Parathyroid adenoma (tissue), 2 donors: ENCODE results near the gene PLEKHM3.

Source experiments
- H2AFZ ChIP-seq: fragments of 300-600 bp; sonication (generic); one replicate; pipeline ENCODE4 v1.7.0; 2017; ENCODE audit warnings: antibody characterized with exemption, mild to moderate bottlenecking
- H3K27ac ChIP-seq: fragments of 300-600 bp; sonication (generic); one replicate; pipeline ENCODE4 v1.7.0; 2017
- H3K27me3 ChIP-seq: fragments of 300-600 bp; sonication (generic); one replicate; pipeline ENCODE4 v1.7.0; 2017; ENCODE audit warnings: low read length; ENCODE audit not compliant: control insufficient read depth, insufficient read depth
- H3K36me3 ChIP-seq: fragments of 300-600 bp; sonication (generic); one replicate; pipeline ENCODE4 v1.7.0; 2017; ENCODE audit warnings: low read length; ENCODE audit not compliant: control insufficient read depth, insufficient read depth
- H3K4me1 ChIP-seq: fragments of 300-600 bp; sonication (generic); one replicate; pipeline ENCODE4 v1.7.0; 2017; ENCODE audit warnings: control low read depth
- H3K4me2 ChIP-seq: fragments of 300-600 bp; sonication (generic); one replicate; pipeline ENCODE4 v1.7.0; 2017; ENCODE audit warnings: low read length
- H3K4me3 ChIP-seq: fragments of 300-600 bp; sonication (generic); one replicate; pipeline ENCODE4 v1.7.0; 2017; ENCODE audit warnings: low read depth, low read length
- H3K79me2 ChIP-seq: fragments of 300-600 bp; sonication (generic); one replicate; pipeline ENCODE4 v1.7.0; 2017; ENCODE audit warnings: control low read depth
- H3K9ac ChIP-seq: fragments of 300-600 bp; sonication (generic); one replicate; pipeline ENCODE4 v1.7.0; 2017; ENCODE audit warnings: mild to moderate bottlenecking
- H3K9me3 ChIP-seq: fragments of 300-600 bp; sonication (generic); one replicate; pipeline ENCODE4 v1.7.0; 2017; ENCODE audit warnings: low read length; ENCODE audit not compliant: control insufficient read depth
- TF ChIP-seq, protein P1 (sequence below): fragments of 300-600 bp; sonication (generic); IDR thresholded peaks from one replicate; pipeline ENCODE4 v1.7.0; 2017; ENCODE audit warnings: antibody characterized with exemption, mild to moderate bottlenecking
- donor health status: primary hyperparathyroidism.

The PLEKHM3 gene

DNA sequence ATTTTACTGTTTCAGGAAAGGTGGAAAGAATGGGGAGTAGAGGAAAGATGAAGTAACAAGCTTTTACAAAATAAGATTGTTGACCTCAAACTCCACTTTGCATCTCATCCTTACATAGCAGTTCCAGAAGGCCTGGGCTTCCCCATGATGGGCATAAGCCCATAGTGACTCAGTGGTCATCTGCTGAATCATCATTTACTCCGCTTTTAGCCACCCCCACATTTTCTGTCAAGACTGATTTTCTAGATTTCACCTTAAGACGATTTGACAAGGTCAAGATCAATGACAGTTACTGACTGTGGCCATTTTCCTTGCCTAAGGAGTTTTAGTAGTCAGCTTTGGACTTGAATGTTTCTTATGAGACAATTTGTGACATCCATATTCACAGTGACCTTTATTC lies 49.4 kb downstream of the PLEKHM3 start:
- TF ChIP-seq, protein P1, sequence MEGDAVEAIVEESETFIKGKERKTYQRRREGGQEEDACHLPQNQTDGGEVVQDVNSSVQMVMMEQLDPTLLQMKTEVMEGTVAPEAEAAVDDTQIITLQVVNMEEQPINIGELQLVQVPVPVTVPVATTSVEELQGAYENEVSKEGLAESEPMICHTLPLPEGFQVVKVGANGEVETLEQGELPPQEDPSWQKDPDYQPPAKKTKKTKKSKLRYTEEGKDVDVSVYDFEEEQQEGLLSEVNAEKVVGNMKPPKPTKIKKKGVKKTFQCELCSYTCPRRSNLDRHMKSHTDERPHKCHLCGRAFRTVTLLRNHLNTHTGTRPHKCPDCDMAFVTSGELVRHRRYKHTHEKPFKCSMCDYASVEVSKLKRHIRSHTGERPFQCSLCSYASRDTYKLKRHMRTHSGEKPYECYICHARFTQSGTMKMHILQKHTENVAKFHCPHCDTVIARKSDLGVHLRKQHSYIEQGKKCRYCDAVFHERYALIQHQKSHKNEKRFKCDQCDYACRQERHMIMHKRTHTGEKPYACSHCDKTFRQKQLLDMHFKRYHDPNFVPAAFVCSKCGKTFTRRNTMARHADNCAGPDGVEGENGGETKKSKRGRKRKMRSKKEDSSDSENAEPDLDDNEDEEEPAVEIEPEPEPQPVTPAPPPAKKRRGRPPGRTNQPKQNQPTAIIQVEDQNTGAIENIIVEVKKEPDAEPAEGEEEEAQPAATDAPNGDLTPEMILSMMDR: no peak
- Histone ChIP-seq H3K36me3 (no peaks in the 10 kb centered on the region), H3K27ac (no peak overlapping the region), H3K4me1 (no peaks in the 10 kb centered on the region), H3K4me2 (no peak overlapping the region), H3K79me2 (peaks cover 8% of the 10 kb centered on the region), H3K9ac (no peak overlapping the region), H3K27me3 (no peaks in the 10 kb centered on the region), H3K4me3 (no peak overlapping the region), H3K9me3 (no peaks in the 10 kb centered on the region), H2AFZ (no peak overlapping the region)

DNA sequence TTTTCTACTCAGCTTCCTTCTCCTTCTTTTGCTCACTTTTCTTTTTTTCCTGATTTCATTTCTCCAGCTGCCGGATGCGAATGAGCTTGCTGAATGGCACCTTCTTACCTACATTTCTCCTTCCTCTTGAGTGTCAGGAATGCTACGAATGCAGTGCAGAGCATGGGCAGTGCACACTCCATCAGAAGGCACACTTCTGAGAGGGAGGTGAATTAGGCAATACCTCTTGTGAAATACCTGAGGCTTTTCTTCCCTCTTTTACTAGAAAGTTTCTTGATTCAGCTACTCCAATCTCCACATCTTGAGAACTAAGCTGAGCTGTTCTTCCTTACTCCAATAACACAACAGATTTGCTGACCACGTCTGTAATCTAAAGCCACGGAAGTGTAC lies 51.1 kb downstream of the PLEKHM3 start:
- TF ChIP-seq, protein P1: no peak
- H3K79me2 ChIP-seq: peaks cover 9% of the 10 kb centered on the region
- no peaks in the 10 kb centered on the region for H3K4me1 ChIP-seq
- H3K36me3 ChIP-seq: no peaks in the 10 kb centered on the region
- H3K9ac ChIP-seq: no peak overlapping the region
- H3K27ac ChIP-seq: no peak overlapping the region
- no peaks in the 10 kb centered on the region for H3K9me3 ChIP-seq
- H3K4me3 ChIP-seq: no peak overlapping the region
- H3K27me3 ChIP-seq: no peaks in the 10 kb centered on the region
- no peak overlapping the region for H3K4me2 ChIP-seq
- H2AFZ ChIP-seq: no peak overlapping the region

DNA sequence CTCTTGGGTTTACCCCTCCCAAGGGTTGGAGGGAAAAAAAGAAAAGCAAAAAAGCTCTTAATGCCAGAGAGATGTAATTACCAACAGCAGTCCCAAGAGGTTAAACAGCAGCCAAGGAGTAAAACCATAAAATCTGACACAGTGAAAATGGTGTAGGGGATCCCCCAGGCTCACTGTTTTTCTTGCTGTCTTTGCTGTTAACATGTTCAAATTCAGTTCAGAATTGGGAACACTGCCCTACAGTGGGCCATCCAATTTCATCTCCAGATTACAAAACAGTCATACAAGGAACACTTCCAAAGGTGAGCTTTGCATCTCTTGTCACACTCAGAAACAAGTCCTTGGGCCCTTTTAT lies 54.5 kb downstream of the PLEKHM3 start:
- no peaks in the 10 kb centered on the region for H3K27me3 ChIP-seq
- H2AFZ ChIP-seq: no peak overlapping the region
- no peak overlapping the region for H3K27ac ChIP-seq
- TF ChIP-seq, protein P1: no peak
- H3K36me3 ChIP-seq: no peaks in the 10 kb centered on the region
- no peak overlapping the region for H3K4me3 ChIP-seq
- no peak overlapping the region for H3K4me2 ChIP-seq
- no peak overlapping the region for H3K9ac ChIP-seq
- H3K9me3 ChIP-seq: no peaks in the 10 kb centered on the region
- H3K4me1 ChIP-seq: no peaks in the 10 kb centered on the region
- H3K79me2 ChIP-seq: peaks cover 7% of the 10 kb centered on the region

DNA sequence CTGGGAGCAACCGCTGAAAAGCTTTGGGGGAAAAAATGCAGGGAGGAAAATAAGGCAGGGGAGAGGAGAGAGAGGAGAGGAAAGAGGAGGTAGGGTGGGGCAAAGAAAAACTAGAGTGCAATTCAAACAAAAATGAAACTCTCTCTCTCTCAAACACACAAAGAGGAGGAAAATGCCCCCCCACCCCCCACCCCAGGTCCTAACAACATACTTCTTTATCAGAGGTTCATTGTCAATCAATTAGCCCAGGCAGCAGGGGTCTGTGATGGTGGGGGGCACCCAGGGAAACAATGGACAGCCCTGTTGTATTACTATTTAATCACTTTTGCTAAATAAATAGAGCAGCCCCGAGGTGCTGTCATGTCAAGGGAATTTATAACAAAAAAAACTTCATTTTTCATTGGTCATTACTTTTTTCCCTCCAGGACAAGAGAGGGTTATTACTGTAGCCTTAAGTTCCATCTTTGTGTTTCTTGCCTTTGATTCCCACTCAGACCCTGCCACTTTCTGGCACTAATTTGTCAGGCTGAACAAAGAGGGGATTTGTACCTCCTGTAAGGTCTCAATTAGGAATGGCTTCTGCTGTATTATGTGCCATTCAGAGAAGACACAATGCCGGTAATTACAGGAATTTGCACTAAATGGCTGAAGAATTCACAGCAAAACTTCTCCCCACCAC lies 55.0 kb downstream of the PLEKHM3 start:
- no peaks in the 10 kb centered on the region for H3K27me3 ChIP-seq
- H3K9ac ChIP-seq: no peak overlapping the region
- peaks cover 7% of the 10 kb centered on the region for H3K79me2 ChIP-seq
- no peak overlapping the region for H3K4me2 ChIP-seq
- H3K4me1 ChIP-seq: no peaks in the 10 kb centered on the region
- no peaks in the 10 kb centered on the region for H3K36me3 ChIP-seq
- no peak overlapping the region for H3K27ac ChIP-seq
- TF ChIP-seq, protein P1: no peak
- no peak overlapping the region for H3K4me3 ChIP-seq
- no peaks in the 10 kb centered on the region for H3K9me3 ChIP-seq
- no peak overlapping the region for H2AFZ ChIP-seq

DNA sequence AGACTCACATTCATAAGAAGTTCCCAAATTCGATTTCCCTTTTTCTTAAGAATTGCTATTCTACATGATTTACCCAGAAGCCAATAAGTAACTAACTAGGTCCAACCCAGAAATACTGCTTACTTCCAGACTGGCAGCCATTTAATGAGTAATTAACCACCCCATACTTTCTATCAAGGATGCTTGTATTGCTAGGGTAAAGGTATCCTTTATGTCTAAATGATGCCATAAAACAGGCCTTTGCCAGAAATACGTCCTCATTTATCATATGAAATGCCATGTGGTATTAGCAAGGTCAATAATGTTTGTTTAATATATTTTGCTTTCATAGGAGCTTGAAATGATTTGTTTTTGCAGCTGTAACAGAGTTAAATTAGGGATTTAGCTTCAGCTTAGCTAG lies 56.1 kb downstream of the PLEKHM3 start:
- Histone ChIP-seq H3K27ac (no peak overlapping the region), H3K36me3 (no peaks in the 10 kb centered on the region), H3K4me3 (no peak overlapping the region), H3K9me3 (no peaks in the 10 kb centered on the region), H2AFZ (no peak overlapping the region), H3K79me2 (peaks cover 5% of the 10 kb centered on the region), H3K9ac (no peak overlapping the region), H3K4me1 (no peaks in the 10 kb centered on the region), H3K27me3 (no peaks in the 10 kb centered on the region), H3K4me2 (no peak overlapping the region)
- TF ChIP-seq, protein P1: no peak
